Calu3 (cell line): ENCODE measurements around the gene FOSL1. TPM values are rescaled to one million over a fixed set of nuclear protein-coding genes. Genes with fewer than 3 reads are reported as not detected.

Experiments
- BruUV-seq: library from RNA; stranded (reverse); fragments of 400-500 nt; replicated peaks from 2 replicates; lab custom pipeline; 2021; lab: Mats Ljungman, UMichigan
- CTCF ChIA-PET: fragments of 300-600 bp; sonication (Branson Sonifier 250); formaldehyde crosslinking; loops from one replicate; lab custom pipeline; 2022; ENCODE audit warnings: antibody characterized with exemption; lab: Charles Lee
- DNase-seq: peaks from one replicate; pipeline ENCODE4 v3.0.0; 2022
- H3K27ac Mint-ChIP-seq: one replicate; pipeline ENCODE4 v1.8.0; 2022; ENCODE audit warnings: mixed read lengths; ENCODE audit not compliant: unreplicated experiment
- H3K27me3 Mint-ChIP-seq: one replicate; pipeline ENCODE4 v1.8.0; 2022; ENCODE audit warnings: mixed read lengths; ENCODE audit not compliant: unreplicated experiment
- H3K36me3 Mint-ChIP-seq: one replicate; pipeline ENCODE4 v1.8.0; 2022; ENCODE audit warnings: mild to moderate bottlenecking, moderate library complexity, mixed read lengths; ENCODE audit not compliant: insufficient read depth, unreplicated experiment
- H3K4me1 Mint-ChIP-seq: one replicate; pipeline ENCODE4 v1.8.0; 2022; ENCODE audit warnings: mild to moderate bottlenecking, low read depth, mixed read lengths; ENCODE audit not compliant: unreplicated experiment
- H3K4me3 Mint-ChIP-seq: one replicate; pipeline ENCODE4 v1.8.0; 2022; ENCODE audit warnings: mild to moderate bottlenecking, low read depth, moderate library complexity, mixed read lengths; ENCODE audit not compliant: unreplicated experiment
- H3K9me3 Mint-ChIP-seq: one replicate; pipeline ENCODE4 v1.8.0; 2022; ENCODE audit warnings: low read depth, mixed read lengths; ENCODE audit not compliant: unreplicated experiment
- intact Hi-C: fragments of 100-400 bp; cut with micrococcal nuclease; formaldehyde crosslinking; loops from one replicate; pipeline ENCODE4 v1.10.0; 2022; ENCODE audit not compliant: unreplicated experiment
- total RNA-seq: library from RNA; stranded (reverse); gene quantifications from 2 replicates; pipeline ENCODE4 v1.2.3, GENCODE V29; 2022
- TF ChIP-seq, protein P1 (sequence below): fragments of 200-600 bp; IDR thresholded peaks from one replicate; pipeline ENCODE4 v1.8.0; 2022; ENCODE audit warnings: antibody characterized with exemption; ENCODE audit not compliant: unreplicated experiment

Gene FOSL1
- total RNA-seq, 1 experiment from 2014 or later, result 76.1 TPM

DNA sequence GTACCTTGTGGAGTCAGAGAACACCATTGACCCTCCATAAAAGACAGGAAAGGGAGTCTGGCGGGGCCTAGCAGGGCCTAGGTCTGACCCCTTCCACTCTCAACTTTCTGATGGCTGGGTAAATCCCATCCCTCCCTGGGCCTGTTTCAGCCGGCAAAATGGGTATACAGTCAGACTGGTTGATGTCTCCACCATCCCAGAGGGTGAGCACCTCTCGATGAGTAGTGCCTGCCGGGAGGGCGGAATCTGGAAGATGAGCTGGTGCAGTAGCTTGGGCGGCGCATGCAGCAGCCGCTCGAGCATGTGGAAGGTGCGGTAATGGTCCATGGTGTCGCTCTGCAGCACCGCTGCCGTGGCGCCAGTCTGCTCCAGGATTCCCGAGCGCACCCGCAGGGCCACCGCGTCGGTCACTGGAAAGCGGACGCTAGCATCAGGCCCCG is 12.4 kb downstream of the FOSL1 start:
- Mint-ChIP-seq H3K9me3 (no peaks in the 10 kb centered on the region), H3K36me3 (peaks cover 79% of the 10 kb centered on the region), H3K4me1 (peaks cover 45% of the 10 kb centered on the region), H3K27ac (peak overlapping the region; percentile 92), H3K27me3 (no peaks in the 10 kb centered on the region), H3K4me3 (peak overlapping the region; percentile 83)
- peak; percentile 32 for DNase-seq
- TF ChIP-seq, protein P1, sequence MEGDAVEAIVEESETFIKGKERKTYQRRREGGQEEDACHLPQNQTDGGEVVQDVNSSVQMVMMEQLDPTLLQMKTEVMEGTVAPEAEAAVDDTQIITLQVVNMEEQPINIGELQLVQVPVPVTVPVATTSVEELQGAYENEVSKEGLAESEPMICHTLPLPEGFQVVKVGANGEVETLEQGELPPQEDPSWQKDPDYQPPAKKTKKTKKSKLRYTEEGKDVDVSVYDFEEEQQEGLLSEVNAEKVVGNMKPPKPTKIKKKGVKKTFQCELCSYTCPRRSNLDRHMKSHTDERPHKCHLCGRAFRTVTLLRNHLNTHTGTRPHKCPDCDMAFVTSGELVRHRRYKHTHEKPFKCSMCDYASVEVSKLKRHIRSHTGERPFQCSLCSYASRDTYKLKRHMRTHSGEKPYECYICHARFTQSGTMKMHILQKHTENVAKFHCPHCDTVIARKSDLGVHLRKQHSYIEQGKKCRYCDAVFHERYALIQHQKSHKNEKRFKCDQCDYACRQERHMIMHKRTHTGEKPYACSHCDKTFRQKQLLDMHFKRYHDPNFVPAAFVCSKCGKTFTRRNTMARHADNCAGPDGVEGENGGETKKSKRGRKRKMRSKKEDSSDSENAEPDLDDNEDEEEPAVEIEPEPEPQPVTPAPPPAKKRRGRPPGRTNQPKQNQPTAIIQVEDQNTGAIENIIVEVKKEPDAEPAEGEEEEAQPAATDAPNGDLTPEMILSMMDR, result no peak
- TSS peak; percentile 12 for BruUV-seq
- CTCF ChIA-PET, result interaction anchor here (0.6 to 3.3 kb wide), 26 partner anchors 9 to 304 kb away, joined by 3 to 37 read pairs (median 5); partner anchors contain the start of genes BANF1, CFL1, FOSL1 and KAT5
- intact Hi-C loops, result loop anchor here (10.0 kb wide), 1 partner anchor 97 kb away; no protein-coding TSS in a partner anchor

DNA sequence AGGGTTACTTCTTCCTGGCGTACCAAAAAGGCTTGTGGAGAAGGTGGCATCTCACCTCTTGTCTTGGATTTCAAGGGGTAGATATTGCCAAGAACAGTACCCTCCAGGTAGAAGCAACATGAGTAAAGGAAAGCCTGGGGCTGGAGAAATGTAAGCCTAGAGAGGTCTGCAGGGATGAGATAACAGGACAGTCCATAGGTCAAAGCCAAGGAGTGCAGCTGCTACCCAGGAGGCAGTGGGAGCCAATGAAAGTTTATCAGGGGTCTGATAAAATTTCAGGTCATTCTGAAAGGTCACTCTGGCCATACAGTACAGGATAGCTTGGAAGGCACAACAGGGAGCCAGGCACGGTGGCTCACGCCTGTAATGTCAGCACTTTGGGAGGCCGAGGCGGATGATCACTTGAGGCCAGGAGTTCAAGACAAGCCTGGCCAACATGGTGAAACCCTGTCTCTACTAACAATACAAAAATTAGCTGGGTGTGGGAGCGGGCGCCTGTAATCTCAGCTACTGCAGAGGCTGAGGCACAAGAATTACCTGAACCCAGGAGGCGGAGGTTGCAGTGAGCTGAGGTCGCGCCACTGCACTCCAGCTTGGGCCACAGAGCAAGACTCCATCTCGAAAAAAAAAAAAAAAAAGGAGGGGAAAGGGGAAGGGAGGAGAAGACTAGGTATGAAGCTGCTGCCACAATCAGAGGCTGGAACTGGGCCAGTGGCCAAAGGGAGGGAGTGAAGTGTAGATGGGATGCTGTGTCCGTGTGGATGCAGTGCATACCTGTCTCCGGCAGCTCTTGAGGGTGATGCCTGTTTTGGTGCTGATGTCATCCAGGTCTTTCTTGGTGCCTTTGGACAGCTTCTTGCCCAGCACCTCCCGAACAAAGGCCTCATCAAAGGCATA is 13.1 kb downstream of the FOSL1 start:
- intact Hi-C loops, result loop anchor here (10.0 kb wide), 1 partner anchor 98 kb away; no protein-coding TSS in a partner anchor
- H3K27ac Mint-ChIP-seq, result peak overlapping the region; percentile 92
- no TSS peak for BruUV-seq

DNA sequence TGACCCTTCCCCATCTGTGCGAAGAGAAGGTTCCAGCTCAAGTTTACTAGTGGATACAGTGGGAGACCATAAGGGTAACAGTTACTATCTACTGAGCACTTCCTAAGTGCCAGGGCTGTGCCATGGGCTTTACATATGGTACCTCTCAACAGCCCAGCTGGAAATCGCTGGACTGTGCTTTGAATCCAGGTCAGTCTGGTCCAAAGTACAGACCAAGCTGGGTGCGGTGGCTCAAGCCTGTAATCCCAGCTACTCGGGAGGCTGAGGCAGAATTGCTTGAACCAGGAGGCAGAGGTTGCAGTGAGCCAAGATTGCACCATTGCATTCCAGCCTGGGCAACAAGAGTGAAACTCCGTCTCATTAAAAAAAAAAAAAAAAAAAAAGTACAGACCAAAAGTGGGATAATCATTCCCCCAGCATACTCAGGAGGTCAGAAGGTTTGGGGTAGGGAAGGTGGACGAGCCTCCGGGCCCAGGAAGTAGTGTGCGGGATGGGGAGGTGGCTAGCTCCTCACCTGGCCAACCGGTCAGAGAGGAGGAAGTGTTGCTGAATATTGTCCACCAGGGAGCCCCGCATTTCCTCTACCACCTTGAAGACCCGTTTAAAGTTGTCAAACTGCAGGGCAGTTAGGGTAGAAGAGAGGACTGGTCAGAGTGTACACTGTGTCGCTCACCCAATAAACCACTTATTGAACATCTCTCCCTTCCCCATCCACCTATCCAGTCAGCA is 14.2 kb downstream of the FOSL1 start:
- peaks cover 36% of the 10 kb centered on the region for H3K4me1 Mint-ChIP-seq
- no peak overlapping the region for H3K4me3 Mint-ChIP-seq
- TF ChIP-seq, protein P1, result no peak
- no TSS peak for BruUV-seq
- CTCF ChIA-PET, result interaction anchor here (1.3 to 2.6 kb wide), 6 partner anchors 15 to 174 kb away, joined by 3 to 14 read pairs (median 8); partner anchors contain the start of genes KAT5 and MUS81
- no peaks in the 10 kb centered on the region for H3K27me3 Mint-ChIP-seq
- DNase-seq, result no peak
- intact Hi-C loops, result loop anchor here (10.0 kb wide), 1 partner anchor 99 kb away; no protein-coding TSS in a partner anchor
- peaks cover 67% of the 10 kb centered on the region for H3K36me3 Mint-ChIP-seq
- H3K9me3 Mint-ChIP-seq, result no peaks in the 10 kb centered on the region
- H3K27ac Mint-ChIP-seq, result no peak overlapping the region

More for the DNA sequence above, 13.1 kb downstream of the FOSL1 start:
- TF ChIP-seq, protein P1, result no peak
- H3K9me3 Mint-ChIP-seq, result no peaks in the 10 kb centered on the region
- no peak for DNase-seq
- H3K4me1 Mint-ChIP-seq, result peaks cover 39% of the 10 kb centered on the region
- peaks cover 76% of the 10 kb centered on the region for H3K36me3 Mint-ChIP-seq
- no peaks in the 10 kb centered on the region for H3K27me3 Mint-ChIP-seq
- CTCF ChIA-PET, result interaction anchor here (0.6 to 3.3 kb wide), 6 partner anchors 13 to 176 kb away, joined by 3 to 37 read pairs (median 10); partner anchors contain the start of genes CFL1, FOSL1, KAT5 and MUS81
- H3K4me3 Mint-ChIP-seq, result peak overlapping the region; percentile 83

DNA sequence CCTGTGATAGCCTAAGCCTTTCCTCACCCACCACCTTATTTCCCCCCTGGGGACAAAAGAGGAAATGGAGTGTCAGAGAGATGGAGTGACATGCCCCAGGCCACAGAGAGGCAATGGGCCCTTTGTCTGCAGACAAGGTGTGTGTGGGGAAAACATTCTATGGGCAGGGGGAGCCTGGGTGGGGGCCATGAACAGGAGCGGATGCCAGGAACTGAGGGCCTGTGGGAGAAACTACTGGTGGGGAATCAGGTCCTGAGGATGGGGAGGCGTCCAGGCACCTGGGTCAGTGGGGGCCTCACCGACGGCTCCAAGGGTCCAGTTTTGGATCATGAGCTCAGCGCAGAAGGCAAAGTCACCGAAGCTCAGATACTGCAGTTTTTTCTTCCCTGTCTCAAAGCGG is 15.0 kb downstream of the FOSL1 start:
- no peak for DNase-seq
- Mint-ChIP-seq H3K4me3 (no peak overlapping the region), H3K9me3 (no peaks in the 10 kb centered on the region), H3K4me1 (peaks cover 34% of the 10 kb centered on the region), H3K27me3 (no peaks in the 10 kb centered on the region), H3K27ac (no peak overlapping the region), H3K36me3 (peaks cover 62% of the 10 kb centered on the region)
- CTCF ChIA-PET, result interaction anchor here (1.0 to 2.6 kb wide), 14 partner anchors 11 to 180 kb away, joined by 3 to 14 read pairs (median 6); partner anchors contain the start of genes CST6, KAT5 and MUS81
- TF ChIP-seq, protein P1, result no peak
- BruUV-seq, result no TSS peak
- intact Hi-C loops, result loop anchor here (10.0 kb wide), 1 partner anchor 100 kb away; no protein-coding TSS in a partner anchor
